A549 (cell line): ENCODE data around the gene CDADC1. TPM values are rescaled to one million over a fixed set of nuclear protein-coding genes. Genes with fewer than 3 reads are reported as not detected.

Experiments used
- ATAC-seq, 2 experiments: fragments of 200-7000 bp in 1 of 2; fragments of >200 bp in 1 of 2; cut with Nextera tagmentation in 1 of 2; cut with Tn5 transposase in 1 of 2; 3 replicates each; pipeline versions ENCODE4 v1.8.0 to v1.9.1; 2018 to 2020; ENCODE audit warnings: mild to moderate bottlenecking in 1 of 2, moderate library complexity in 1 of 2
- CTCF ChIA-PET: fragments of 300-600 bp; sonication (Branson Sonifier 250); formaldehyde crosslinking; extraction: SDS; loops from one replicate; lab custom pipeline; 2021; ENCODE audit warnings: antibody characterized with exemption, inconsistent platforms; lab: Yijun Ruan, JAX
- POLR2A ChIA-PET: fragments of 350-600 bp; formaldehyde crosslinking; extraction: SDS; loops from one replicate; lab custom pipeline; 2021; ENCODE audit warnings: antibody characterized with exemption, inconsistent platforms; lab: Yijun Ruan, JAX
- DNase-seq, 2 experiments: peaks; one replicate each; pipeline versions ENCODE4 v3.0.0 to v3.0.0-alpha.2; 2011 to 2016; ENCODE audit warnings: low read depth in 1 of 2, low spot score in 1 of 2
- FAIRE-seq: peaks from 2 replicates; lab custom pipeline; 2011; peaks lifted over from hg19 to GRCh38; lab: Jason Lieb, UNC
- H3K27ac ChIP-seq, 2 experiments: fragments of >200 bp; sonication (Bioruptor Twin); formaldehyde crosslinking; 3 replicates each; pipeline ENCODE4 v1.5.1; 2016 to 2017
- H3K4me1 ChIP-seq: fragments of >200 bp; sonication (Bioruptor Twin); formaldehyde crosslinking; 3 replicates; pipeline ENCODE4 v1.6.1; 2016
- H3K4me2 ChIP-seq: fragments of >200 bp; sonication (Bioruptor Twin); formaldehyde crosslinking; 3 replicates; pipeline ENCODE4 v1.6.1; 2016
- H3K4me3 ChIP-seq: fragments of >200 bp; sonication (Bioruptor Twin); formaldehyde crosslinking; 3 replicates; pipeline ENCODE4 v1.5.1; 2016
- H3K9me3 ChIP-seq: fragments of >200 bp; sonication (Bioruptor Twin); formaldehyde crosslinking; 3 replicates; pipeline ENCODE4 v1.6.1; 2016
- CBX2 ChIP-seq: fragments of 200-600 bp; sonication (generic); IDR thresholded peaks from 2 replicates; pipeline ENCODE4 v1.6.1; 2016; ENCODE audit warnings: low read depth, mild to moderate bottlenecking, borderline replicate concordance
- CEBPB ChIP-seq, 2 experiments: fragments of >200 bp in 1 of 2; sonication (Bioruptor Twin) in 1 of 2; formaldehyde crosslinking in 1 of 2; IDR thresholded peaks; 2 replicates each; pipeline ENCODE4 v1.6.1; 2012 to 2016
- CHD2 ChIP-seq: fragments of 150-350 bp; IDR thresholded peaks from 2 replicates; pipeline ENCODE4 v1.6.1; 2014; ENCODE audit warnings: low read length; ENCODE audit not compliant: partially characterized antibody
- EHMT2 ChIP-seq: fragments of 200-600 bp; sonication (generic); IDR thresholded peaks from 2 replicates; pipeline ENCODE4 v1.6.1; 2016; ENCODE audit warnings: antibody characterized with exemption, low read depth, mild to moderate bottlenecking, moderate library complexity
- EP300 ChIP-seq, 2 experiments: fragments of >200 bp; sonication (Bioruptor Twin); formaldehyde crosslinking; IDR thresholded peaks; 2 replicates in 1 of 2; 3 replicates in 1 of 2; pipeline ENCODE4 v1.6.1; 2016 to 2017
- FOSB ChIP-seq: fragments of 250-450 bp; sonication (Bioruptor Pico); IDR thresholded peaks from 2 replicates; pipeline ENCODE4 v1.5.0; 2020; ENCODE audit warnings: mild to moderate bottlenecking, moderate library complexity
- HDAC2 ChIP-seq: fragments of 200-600 bp; sonication (generic); IDR thresholded peaks from 2 replicates; pipeline ENCODE4 v1.6.1; 2016
- KDM1A ChIP-seq: fragments of 200-600 bp; sonication (generic); IDR thresholded peaks from 2 replicates; pipeline ENCODE4 v1.6.1; 2016; ENCODE audit warnings: low read depth, mild to moderate bottlenecking
- NR3C1 ChIP-seq: fragments of >200 bp; sonication (Bioruptor Twin); formaldehyde crosslinking; IDR thresholded peaks from 3 replicates; pipeline ENCODE4 v1.6.1; 2017
- POLR2AphosphoS2 ChIP-seq: conservative IDR thresholded peaks from 2 replicates; pipeline ENCODE4 v1.6.1; 2012; ENCODE audit warnings: low read length, improper control_type of control experiment, inconsistent platforms
- RAD21 ChIP-seq, 2 experiments: fragments of >200 bp in 1 of 2; sonication (Bioruptor Twin) in 1 of 2; formaldehyde crosslinking in 1 of 2; IDR thresholded peaks in 1 of 2; conservative IDR thresholded peaks in 1 of 2; 2 replicates in 1 of 2; 3 replicates in 1 of 2; pipeline ENCODE4 v1.6.1; 2012 to 2018; ENCODE audit warnings: inconsistent platforms in 1 of 2
- RFX5 ChIP-seq: fragments of 450-650 bp; IDR thresholded peaks from 2 replicates; pipeline ENCODE4 v1.7.1; 2014; ENCODE audit warnings: antibody characterized with exemption, mild to moderate bottlenecking, moderate library complexity
- SMC3 ChIP-seq: fragments of >200 bp; sonication (Bioruptor Twin); formaldehyde crosslinking; IDR thresholded peaks from 3 replicates; pipeline ENCODE4 v1.6.1; 2018; ENCODE audit warnings: inconsistent platforms
- SREBF2 ChIP-seq: fragments of 450-650 bp; IDR thresholded peaks from 2 replicates; pipeline ENCODE4 v1.6.1; 2014; ENCODE audit warnings: mild to moderate bottlenecking, moderate library complexity
- TP53 ChIP-seq: fragments of 250-450 bp; sonication (Bioruptor Pico); IDR thresholded peaks from 2 replicates; pipeline ENCODE4 v1.5.0; 2021; ENCODE audit warnings: mild to moderate bottlenecking, moderate library complexity
- ZSCAN20 ChIP-seq: fragments of 250-450 bp; sonication (Bioruptor Pico); IDR thresholded peaks from 2 replicates; pipeline ENCODE4 v1.8.0; 2022; ENCODE audit warnings: mild to moderate bottlenecking, moderate library complexity
- WGBS: methylation state at CpG from one replicate; pipeline ENCODE4 v1.1.6; 2017; ENCODE audit errors: missing lambda C conversion rate; 5-methylcytosine and 5-hydroxymethylcytosine counted together
- polyA plus RNA-seq, 4 experiments: library from polyadenylated mRNA; depleted of rRNA in 3 of 4; stranded (reverse); fragments of >200 nt; fragmentation: RNase III in 1 of 4; extraction: RNeasy Plus Mini Kit Qiagen cat#74134 plus additional on column Dnase treatment in 1 of 4; gene quantifications; 2 replicates in 3 of 4; 3 replicates in 1 of 4; pipeline ENCODE4 v1.2.3, GENCODE V29; 2011 to 2017
- TF ChIP-seq, protein P1 (sequence below): fragments of 450-650 bp; IDR thresholded peaks from 2 replicates; pipeline ENCODE4 v1.6.1; 2014; ENCODE audit warnings: antibody characterized with exemption
- TF ChIP-seq, protein P2 (sequence below): IDR thresholded peaks from 2 replicates; pipeline ENCODE4 v1.6.1; 2012
- TF ChIP-seq, protein P3 (sequence below): fragments of >200 bp; sonication (Bioruptor Twin); formaldehyde crosslinking; IDR thresholded peaks from 3 replicates; pipeline ENCODE4 v1.6.1; 2016

Gene CDADC1
- polyA plus RNA-seq, 2 of the 4 experiments (the other 2 are of a cell fraction) = 4.3 to 9.6 TPM

DNA sequence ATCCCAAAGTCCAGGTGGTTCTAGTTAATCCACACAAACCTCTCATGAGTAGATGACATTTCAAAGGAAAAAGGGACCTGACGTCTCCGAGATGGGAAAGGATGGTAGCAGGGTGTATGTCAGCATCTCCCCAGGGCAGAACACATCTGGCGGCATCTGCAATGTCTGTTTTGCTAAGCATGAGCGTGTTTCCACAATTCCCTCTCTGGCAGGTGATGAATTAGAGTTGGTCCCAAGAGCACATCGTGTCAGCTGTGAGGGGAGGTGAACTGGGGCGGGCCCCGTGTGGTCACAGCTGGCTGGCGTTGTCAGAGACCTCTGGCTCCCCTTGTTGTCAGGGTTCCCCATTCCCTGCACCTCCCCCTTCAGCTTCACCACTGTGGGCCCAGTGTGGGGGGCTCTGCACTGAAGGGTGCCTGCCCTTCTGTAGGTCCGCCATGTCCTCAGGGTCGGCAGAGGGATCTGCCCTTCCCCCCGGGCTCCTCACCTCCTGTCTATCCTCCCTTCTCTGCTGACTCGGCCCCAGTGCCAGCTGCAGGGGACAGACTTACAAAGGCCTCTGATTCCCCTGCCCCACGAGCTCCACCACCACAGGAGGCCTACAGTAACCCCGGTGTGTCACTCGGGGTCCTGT lies 58.2 kb downstream of the CDADC1 start:
- FAIRE-seq = no peak
- TF ChIP-seq, protein P1, sequence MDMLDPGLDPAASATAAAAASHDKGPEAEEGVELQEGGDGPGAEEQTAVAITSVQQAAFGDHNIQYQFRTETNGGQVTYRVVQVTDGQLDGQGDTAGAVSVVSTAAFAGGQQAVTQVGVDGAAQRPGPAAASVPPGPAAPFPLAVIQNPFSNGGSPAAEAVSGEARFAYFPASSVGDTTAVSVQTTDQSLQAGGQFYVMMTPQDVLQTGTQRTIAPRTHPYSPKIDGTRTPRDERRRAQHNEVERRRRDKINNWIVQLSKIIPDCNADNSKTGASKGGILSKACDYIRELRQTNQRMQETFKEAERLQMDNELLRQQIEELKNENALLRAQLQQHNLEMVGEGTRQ = no peak
- TF ChIP-seq KDM1A (no peak), CHD2 (no peak), SREBF2 (no peak), RFX5 (no peak), TP53 (no peak), NR3C1 (no peak), ZSCAN20 (CRISPR knock-in tag) (no peak), HDAC2 (no peak)
- Histone ChIP-seq H3K4me3 (no peak overlapping the region), H3K4me1 (peaks cover 11% of the 10 kb centered on the region; the same call in 1 of the 3 replicates), H3K4me2 (no peak overlapping the region), H3K9me3 (no peaks in the 10 kb centered on the region), H3K27ac (no peak overlapping the region)
- POLR2A ChIA-PET = no interaction called here
- no peak for ATAC-seq
- 83% methylated on average over 12 of the region's 15 CpGs for WGBS
- CTCF ChIA-PET = interaction anchor here (0.7 to 1.5 kb wide), 3 partner anchors 8 to 132 kb away, joined by 3 to 4 read pairs (median 3); no protein-coding TSS in a partner anchor
- no peak for DNase-seq

DNA sequence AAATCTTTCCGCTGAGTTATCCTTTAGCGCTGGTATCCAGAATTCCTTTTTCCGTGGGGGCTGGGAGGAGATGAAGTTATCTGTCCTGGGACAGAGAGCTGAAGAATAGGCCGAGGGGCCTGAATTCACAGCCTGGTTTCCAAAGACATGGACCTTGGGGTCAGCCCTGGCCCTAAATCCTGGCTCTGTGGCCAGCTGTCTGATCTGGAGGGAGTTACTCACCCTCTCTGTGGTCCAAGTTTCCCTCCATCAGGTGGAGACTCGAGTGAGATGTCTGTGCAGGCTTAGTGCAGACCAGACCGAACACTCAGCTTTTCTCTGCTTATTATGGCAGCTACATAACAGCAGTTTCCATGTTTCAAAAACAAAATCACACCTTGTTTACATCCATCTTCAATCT lies 59.6 kb downstream of the CDADC1 start:
- FAIRE-seq (no peak), DNase-seq (no peak), ATAC-seq (no peak)
- WGBS = 88% methylated on average over 6 of the region's 6 CpGs
- no peaks in the 10 kb centered on the region for H3K9me3 ChIP-seq
- H3K4me2 ChIP-seq = no peak overlapping the region
- H3K4me3 ChIP-seq = no peak overlapping the region
- POLR2A ChIA-PET = no interaction called here
- CTCF ChIA-PET = interaction anchor here (0.7 to 2.7 kb wide), 2 partner anchors 130 to 299 kb away, joined by 5 to 8 read pairs; no protein-coding TSS in a partner anchor
- peaks cover 11% of the 10 kb centered on the region; the same call in 1 of the 3 replicates for H3K4me1 ChIP-seq
- no peak overlapping the region for H3K27ac ChIP-seq
- TF ChIP-seq CEBPB (IDR thresholded peaks at IDR 0.05) (no peak), RAD21 (conservative IDR thresholded peaks at IDR 0.05 in 1 of 2, IDR thresholded peaks at IDR 0.05 in 1 of 2) (no peak), EHMT2 (no peak), TP53 (no peak), EP300 (IDR thresholded peaks at IDR 0.05) (no peak), FOSB (CRISPR knock-in tag) (no peak)
- TF ChIP-seq, protein P2, sequence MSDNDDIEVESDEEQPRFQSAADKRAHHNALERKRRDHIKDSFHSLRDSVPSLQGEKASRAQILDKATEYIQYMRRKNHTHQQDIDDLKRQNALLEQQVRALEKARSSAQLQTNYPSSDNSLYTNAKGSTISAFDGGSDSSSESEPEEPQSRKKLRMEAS = no peak
- TF ChIP-seq, protein P3, sequence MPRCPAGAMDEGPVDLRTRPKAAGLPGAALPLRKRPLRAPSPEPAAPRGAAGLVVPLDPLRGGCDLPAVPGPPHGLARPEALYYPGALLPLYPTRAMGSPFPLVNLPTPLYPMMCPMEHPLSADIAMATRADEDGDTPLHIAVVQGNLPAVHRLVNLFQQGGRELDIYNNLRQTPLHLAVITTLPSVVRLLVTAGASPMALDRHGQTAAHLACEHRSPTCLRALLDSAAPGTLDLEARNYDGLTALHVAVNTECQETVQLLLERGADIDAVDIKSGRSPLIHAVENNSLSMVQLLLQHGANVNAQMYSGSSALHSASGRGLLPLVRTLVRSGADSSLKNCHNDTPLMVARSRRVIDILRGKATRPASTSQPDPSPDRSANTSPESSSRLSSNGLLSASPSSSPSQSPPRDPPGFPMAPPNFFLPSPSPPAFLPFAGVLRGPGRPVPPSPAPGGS = no peak

DNA sequence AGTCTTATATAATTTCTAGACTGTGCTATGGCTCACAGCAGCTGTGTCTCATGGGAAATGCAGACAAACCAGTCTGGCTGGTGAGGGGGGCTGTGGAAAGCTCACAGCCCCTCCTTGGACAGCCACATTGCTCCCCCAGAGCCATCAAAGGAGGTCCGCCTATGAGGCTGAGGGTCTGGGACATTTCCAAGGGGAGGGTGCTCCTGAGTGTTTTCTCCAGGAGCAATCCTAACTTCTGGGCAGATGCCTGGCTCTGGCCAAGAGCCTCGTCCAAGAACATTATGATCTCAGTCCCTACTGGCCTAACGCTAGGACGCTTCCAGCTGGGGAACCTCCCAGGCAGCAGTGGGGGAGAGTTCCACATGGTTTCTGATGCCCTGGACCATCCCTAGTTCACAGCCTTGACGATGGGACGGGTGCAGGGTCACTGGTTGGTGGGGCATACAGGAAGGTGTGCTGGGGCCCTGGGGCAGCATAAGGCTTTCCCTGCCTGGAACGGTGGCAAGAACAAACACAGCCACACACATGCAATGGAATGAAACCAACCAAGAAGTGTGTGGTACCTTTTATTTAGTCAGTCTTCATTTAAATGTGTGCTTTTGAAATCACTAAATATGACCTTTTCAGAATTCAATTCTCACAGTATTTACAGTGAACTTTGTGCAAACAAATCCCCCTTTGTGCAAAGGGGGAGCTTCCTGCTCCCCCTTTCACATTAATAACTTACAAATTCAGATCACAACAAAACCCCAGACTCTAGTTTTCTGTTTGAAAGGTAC lies 60.6 kb downstream of the CDADC1 start:
- ATAC-seq (no peak), DNase-seq (no peak), FAIRE-seq (no peak)
- no peak for TF ChIP-seq CEBPB (IDR thresholded peaks at IDR 0.05)
- TF ChIP-seq CBX2 = no peak
- no peak for TF ChIP-seq SREBF2
- no peak for TF ChIP-seq POLR2AphosphoS2
- no peak for TF ChIP-seq SMC3
- Histone ChIP-seq H3K4me2 (no peak overlapping the region; the same call in 2 of the 3 replicates), H3K27ac (no peak overlapping the region), H3K9me3 (no peaks in the 10 kb centered on the region), H3K4me3 (no peak overlapping the region), H3K4me1 (peaks cover 11% of the 10 kb centered on the region; the same call in 1 of the 3 replicates)
- ChIA-PET POLR2A (no interaction called here), CTCF (interaction anchor here (2.7 kb wide), 1 partner anchor 298 kb away, joined by 8 read pairs; no protein-coding TSS in a partner anchor)
- WGBS = 41% methylated on average over 7 of the region's 7 CpGs
